ENCODE measurements around the gene KCNF1.

The KCNF1 gene

GRCh38 chr2:10871978-10872377 is 39.8 kb upstream of the KCNF1 start:
- TF ChIP-seq POLR2AphosphoS5 (IDR thresholded peaks at IDR 0.05; ENCODE audit: low read depth, low read length) (no peak), TAF1 (IDR thresholded peaks at IDR 0.05; ENCODE audit: borderline replicate concordance, insufficient read depth, low read length) (no peak), SIN3A (IDR thresholded peaks at IDR 0.05; ENCODE audit: borderline replicate concordance, insufficient read depth, low read length) (no peak), REST (IDR thresholded peaks at IDR 0.05; ENCODE audit: insufficient read depth in 1 of 2, low read depth in 2 of 2, low read length in 2 of 2) (no peak), FOXP2 (optimal IDR thresholded peaks at IDR 0.05; ENCODE audit: borderline replicate concordance, extremely low read depth, extremely low read length, insufficient read depth) (no peak)

DNA sequence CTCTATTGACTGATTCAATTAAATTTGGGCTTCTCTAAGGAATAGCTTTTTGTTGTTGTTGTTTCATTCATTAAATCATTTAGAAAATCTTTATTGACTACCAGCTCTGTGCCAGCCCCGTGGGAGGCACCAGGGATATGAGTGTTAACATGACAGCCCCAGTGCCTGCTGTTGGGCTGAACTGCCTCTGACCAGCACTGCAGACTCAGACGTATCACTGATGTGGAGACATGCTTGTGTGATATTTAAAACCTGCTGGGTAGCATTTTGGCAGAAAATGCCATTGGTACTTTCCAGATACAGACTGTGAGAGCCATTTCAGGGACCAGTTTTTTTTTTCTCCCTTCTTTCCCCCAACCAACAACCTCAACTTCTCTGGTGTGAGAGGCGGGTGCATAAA is 38.6 kb upstream of the KCNF1 start:
- TF ChIP-seq TAF1 (IDR thresholded peaks at IDR 0.05; ENCODE audit: borderline replicate concordance, insufficient read depth, low read length) (no peak), POLR2AphosphoS5 (IDR thresholded peaks at IDR 0.05; ENCODE audit: low read depth, low read length) (no peak), SIN3A (IDR thresholded peaks at IDR 0.05; ENCODE audit: borderline replicate concordance, insufficient read depth, low read length) (no peak), REST (IDR thresholded peaks at IDR 0.05; ENCODE audit: insufficient read depth in 1 of 2, low read depth in 2 of 2, low read length in 2 of 2) (no peak), FOXP2 (optimal IDR thresholded peaks at IDR 0.05; ENCODE audit: borderline replicate concordance, extremely low read depth, extremely low read length, insufficient read depth) (no peak)

GRCh38 chr2:10873790-10874437 is 37.8 kb upstream of the KCNF1 start:
- TF ChIP-seq POLR2AphosphoS5 (IDR thresholded peaks at IDR 0.05; ENCODE audit: low read depth, low read length) (no peak), SIN3A (IDR thresholded peaks at IDR 0.05; ENCODE audit: borderline replicate concordance, insufficient read depth, low read length) (no peak), FOXP2 (optimal IDR thresholded peaks at IDR 0.05; ENCODE audit: borderline replicate concordance, extremely low read depth, extremely low read length, insufficient read depth) (no peak), TAF1 (IDR thresholded peaks at IDR 0.05; ENCODE audit: borderline replicate concordance, insufficient read depth, low read length) (no peak), REST (IDR thresholded peaks at IDR 0.05; ENCODE audit: insufficient read depth in 1 of 2, low read depth in 2 of 2, low read length in 2 of 2) (no peak)

GRCh38 chr2:10875126-10875525 is 36.6 kb upstream of the KCNF1 start:
- TF ChIP-seq REST (IDR thresholded peaks at IDR 0.05; ENCODE audit: insufficient read depth in 1 of 2, low read depth in 2 of 2, low read length in 2 of 2) (no peak), TAF1 (IDR thresholded peaks at IDR 0.05; ENCODE audit: borderline replicate concordance, insufficient read depth, low read length) (no peak), SIN3A (IDR thresholded peaks at IDR 0.05; ENCODE audit: borderline replicate concordance, insufficient read depth, low read length) (no peak), FOXP2 (optimal IDR thresholded peaks at IDR 0.05; ENCODE audit: borderline replicate concordance, extremely low read depth, extremely low read length, insufficient read depth) (no peak), POLR2AphosphoS5 (IDR thresholded peaks at IDR 0.05; ENCODE audit: low read depth, low read length) (no peak)
